HG03108 (cell line): Measurements from ENCODE around the gene CCDC106.
A peak's percentile ranks its signal among the peaks of the same experiment; 100 is the strongest.

ENCODE experiments used
- ATAC-seq: cut with Tn5 transposase; IDR thresholded peaks from one replicate; pipeline ENCODE4 v1.9.1; 2021; ENCODE audit warnings: moderate library complexity; ENCODE audit not compliant: unreplicated experiment

The CCDC106 gene

DNA sequence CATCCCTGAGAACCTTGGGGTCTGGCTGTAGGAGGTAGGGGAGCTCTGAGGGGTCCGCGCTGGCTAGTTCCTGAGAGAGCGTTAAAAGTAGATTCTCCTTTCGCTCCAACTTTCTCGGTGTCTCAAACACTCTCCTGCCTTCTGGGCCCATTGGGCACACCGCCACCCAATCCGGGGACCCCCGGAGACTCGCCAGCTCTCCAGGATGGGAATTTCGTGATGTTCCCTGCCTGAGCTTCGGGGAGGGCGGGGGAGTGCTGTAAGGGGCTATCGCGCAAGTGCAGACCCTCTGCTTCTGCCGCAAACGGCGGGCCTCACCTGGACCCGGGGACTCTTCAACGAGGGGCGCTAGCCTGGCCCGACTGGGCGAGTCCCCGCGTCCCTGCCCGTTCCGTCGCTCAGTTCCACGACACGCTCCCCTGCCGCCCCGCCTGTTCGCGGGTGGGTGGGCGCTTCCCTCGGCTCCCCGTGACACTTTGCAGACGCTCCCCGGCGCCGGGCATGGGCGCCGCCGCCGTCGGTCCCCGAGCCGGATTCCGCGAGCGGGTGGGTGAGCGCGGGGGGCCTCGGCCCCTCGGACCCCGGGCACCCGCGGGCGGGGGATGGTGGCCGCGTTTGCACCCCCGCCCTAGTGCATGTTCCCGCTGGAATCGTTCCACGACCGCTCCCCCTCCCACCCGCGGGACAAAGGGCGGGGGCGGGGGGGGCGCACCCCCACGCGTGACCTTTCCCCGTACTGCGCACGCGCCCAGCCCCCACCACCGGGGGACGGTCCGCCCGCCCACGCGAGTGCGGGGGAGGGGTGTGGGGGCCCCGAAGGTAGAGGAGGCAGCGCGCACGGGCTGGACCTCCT is at the start of gene CCDC106:
TSS of gene CCDC106 (plus strand) at position 481 of the 853 bp plus-strand sequence. CDS start 835 bp downstream, outside the sequence.
- no peak for ATAC-seq

DNA sequence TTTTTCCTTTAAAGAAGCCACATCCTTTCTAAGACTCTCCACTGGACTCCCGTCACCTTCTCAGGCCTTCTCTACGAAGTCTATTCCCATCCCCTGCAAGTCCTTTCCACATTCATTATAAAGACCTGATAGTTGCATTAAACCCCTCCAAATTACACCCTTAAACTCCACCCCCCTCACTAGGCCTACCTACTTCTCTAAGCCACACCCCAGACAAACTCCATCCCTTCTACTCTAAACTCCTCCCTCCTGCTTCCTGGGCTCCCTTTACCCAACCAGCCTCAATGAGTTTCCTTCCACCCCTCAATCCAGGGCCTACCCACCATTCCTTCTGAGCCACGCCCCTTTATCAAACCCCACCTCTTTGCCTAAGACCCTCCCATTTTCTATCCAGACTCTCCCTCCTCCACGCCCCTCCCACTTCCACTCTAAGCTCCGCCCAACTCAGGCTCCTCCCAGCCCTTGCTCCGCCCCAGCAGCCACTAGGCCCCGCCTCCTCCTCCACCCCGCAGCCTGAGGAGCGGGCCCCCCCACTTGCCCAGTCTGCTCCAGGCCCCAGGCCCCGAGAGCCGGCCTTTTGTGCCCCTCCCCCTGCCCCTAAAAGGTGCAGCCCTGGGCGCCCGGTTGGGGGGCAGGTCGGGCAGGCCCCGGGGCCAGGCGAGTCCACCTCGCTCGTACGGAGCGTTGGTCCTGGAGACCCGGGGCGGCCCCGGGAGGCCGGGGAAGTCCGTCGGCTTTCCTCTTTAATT is 49.1 kb upstream of the CCDC106 start:
- peak; percentile 35 for ATAC-seq

DNA sequence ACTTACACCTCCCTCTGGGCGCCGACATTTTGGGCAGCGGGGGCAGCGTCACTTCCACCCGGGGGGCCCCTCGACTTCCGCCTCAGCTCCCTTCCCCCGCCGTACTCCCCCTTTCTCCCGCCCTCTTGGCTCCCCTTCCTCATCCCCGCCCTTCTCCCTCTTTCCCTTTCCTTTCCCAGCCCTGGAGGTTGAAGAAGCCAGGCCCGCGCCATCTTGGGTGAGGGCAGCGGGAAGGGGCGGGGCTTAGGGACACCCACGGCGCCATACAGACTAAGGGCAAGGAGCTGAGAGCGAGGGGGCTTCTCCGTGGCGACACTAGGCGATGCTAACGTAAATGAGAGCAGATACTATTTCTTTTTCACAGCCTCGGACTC is 48.6 kb upstream of the CCDC106 start, which contains the start of gene FIZ1:
TSS of gene FIZ1 (minus strand) at position 50 of the 374 bp plus-strand sequence. CDS start 1,652 bp downstream, outside the sequence.
- peak; percentile 47 for ATAC-seq

DNA sequence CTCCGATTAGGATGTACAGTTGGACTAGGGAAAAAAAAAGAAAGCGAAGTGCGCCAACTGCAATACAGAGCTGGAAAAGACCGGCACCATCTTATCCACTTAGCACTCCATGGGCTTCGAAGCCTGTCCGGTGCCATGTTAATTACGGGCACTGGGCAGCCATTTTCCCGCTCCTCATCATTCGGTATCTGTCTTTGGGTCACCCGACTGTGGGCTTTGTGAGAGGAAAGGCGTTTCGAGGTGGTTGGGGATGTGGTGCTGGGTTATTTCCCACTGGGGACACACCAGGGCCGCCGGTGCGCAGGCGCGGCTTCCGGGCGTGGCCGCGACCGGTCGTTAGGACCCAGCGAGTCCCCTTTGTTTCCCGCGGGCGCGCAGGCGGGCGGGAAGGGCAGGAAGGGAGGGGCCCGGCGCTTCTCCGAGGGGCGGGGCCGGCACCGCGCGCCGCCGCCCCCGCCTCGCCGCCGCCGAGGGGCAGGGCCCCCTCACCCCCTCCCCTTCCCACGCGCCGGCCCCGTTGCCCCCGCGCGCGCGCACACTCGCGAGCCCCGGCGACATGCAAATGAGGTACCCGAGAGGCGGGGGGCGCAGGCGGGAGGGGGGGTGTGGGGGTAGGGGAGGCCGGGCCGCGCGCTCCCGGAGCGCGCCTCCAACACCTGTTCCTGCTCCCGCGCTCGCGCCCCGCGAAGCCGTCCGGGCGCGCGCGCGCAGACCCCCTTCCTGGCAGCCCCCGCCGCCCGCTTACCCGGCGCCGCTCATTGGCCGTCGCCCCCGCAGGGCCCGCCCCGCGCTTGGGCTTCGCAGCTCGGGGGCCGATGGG is 48.0 kb upstream of the CCDC106 start, which contains the start of gene ZNF524:
TSS of gene ZNF524 (plus strand) at position 447 of the 820 bp plus-strand sequence. CDS start 1,825 bp downstream, outside the sequence.
- peak; percentile 36 for ATAC-seq

DNA sequence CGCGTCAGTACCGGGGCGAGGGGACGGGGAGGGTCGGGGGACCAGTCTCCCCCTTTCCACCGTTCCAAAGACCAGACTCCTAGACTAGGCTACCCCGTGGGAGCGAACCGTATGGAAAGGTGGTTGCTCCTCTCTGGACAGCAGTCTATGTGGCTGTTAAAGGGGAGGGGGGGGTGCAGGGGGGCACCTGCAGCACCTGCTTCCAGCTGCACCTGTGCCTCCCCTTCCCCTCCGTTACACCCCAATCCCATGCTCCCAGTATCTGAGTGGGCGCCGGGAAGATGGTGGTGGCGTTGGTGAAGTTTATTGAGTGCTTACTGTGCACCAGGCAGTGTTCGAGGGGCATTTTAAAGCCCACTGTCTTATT is 47.4 kb upstream of the CCDC106 start:
- no peak for ATAC-seq

DNA sequence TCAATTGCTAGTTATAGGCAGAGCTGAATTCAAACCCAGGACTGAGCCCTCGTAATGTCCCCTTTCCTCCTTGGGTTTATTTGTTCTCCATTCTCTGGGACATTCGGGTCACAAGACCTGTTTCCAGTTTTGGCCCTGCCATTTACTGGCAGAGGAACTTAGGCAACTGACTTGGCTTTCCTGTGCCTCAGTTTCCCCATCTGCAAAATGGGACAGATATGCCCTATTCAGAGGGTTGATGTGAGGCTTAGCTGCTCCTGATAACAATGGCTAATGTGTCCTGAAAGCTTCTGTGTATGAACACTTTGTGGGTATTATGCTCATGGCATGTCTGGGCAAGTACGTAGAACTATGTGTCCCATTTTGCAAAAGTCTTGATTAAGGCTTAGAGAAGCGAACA is 46.9 kb upstream of the CCDC106 start:
- ATAC-seq, result no peak

DNA sequence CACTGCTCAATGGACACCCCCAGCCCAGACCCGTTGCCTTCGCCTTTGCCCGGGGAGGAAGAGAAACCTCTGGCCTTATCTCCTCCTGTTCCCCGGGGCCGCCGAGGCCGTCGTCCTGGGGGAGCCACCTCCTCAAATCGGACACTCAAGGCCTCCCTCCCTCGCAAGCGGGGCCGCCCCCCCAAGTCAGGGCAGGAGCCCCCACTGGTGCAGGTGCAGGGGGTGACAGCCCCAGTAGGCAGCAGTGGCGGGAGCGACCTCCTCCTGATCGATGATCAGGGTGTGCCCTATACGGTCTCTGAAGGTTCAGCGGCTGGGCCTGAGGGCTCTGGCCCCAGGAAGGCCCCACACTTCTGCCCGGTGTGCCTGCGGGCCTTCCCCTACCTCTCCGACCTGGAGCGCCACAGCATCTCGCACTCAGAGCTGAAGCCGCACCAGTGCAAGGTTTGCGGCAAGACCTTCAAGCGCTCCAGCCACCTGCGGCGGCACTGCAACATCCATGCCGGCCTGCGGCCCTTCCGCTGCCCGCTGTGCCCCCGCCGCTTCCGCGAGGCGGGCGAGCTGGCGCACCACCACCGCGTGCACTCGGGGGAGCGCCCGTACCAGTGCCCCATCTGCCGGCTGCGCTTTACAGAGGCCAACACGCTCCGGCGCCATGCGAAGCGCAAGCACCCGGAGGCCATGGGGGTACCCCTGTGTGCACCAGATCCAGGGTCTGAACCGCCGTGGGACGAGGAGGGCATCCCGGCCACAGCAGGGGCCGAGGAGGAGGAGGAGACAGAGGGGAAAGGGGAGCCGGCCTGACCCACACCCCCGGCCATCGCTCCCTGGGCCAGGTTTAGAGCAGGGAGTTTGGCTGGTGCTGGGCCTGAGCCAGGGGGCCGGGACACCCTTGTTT is 45.7 kb upstream of the CCDC106 start:
- ATAC-seq, result no peak

DNA sequence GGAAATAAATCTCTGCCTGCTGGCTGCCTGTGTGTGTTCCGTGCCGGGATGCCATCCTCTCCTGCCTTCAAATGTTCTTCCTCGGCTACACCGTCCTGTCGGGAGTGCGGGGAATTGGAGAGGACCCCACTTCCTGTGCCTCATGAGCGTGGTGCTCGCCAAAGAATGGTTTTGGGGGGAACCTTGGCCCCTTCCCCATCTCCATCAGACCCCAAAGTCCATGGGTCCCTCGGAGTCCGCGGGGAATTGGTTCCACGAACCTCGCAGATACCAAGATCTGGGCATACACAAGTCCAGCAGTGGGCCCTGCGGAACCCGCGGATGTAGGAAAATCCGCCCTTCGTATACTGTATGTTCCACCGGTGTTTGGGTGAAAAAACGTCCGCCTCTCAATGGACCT is 44.9 kb upstream of the CCDC106 start:
- no peak for ATAC-seq

DNA sequence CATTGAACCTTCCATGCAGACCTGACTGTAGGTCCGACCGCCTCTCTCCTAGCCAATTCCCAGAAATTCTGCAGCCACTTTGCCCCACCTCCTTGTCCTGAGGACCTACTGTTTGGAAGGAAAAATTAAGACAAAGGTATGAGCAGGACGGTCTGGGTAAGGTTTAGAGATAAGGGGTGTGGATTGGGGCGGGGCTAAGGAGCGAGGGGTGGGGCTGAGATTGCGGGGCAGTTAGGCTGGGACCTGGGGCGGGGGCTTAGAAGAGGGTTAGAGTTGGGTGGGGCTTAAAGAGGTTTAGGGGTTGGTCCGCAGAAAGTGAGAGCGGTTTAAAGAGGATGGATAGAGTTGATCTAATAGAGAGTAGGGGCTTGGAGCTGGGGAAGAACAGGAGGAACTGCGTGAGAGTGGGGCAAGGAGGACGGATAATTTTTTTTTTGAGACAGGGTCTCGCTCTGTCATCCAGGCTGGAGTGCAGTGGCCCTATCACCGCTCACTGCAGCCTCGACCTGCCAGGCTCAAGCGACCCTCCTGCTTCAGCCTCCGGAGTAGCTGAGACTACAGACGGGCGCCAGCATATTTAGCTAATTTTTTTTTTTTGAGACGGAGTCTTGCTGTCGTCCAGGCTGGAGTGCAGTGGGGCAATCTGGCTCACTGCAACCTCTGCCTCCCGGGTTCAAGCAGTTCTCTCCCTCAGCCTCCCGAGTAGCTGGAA is 44.3 kb upstream of the CCDC106 start:
- no peak for ATAC-seq

DNA sequence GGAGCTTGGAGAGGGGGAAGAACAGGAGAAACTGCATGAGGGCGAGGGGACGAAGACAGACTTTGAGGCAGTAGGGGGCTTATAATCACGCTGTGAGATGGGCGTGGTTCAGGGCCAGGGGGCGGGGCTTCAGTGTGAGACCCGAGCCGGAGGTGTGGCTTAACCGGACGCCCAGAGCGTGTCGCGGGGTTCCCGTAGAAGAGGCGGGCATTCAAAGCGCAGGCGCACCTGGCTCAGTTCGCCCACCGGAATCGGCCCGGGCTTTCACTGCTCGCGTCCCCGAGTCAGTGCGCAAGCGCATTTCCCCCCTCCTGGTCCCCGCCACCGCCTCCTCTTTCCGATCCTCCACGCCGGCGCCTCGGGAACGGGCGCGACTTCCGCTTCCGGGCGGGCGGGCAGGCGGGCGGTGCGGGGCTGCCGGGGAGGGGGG is 42.8 kb upstream of the CCDC106 start:
- ATAC-seq, result peak; percentile 62

DNA sequence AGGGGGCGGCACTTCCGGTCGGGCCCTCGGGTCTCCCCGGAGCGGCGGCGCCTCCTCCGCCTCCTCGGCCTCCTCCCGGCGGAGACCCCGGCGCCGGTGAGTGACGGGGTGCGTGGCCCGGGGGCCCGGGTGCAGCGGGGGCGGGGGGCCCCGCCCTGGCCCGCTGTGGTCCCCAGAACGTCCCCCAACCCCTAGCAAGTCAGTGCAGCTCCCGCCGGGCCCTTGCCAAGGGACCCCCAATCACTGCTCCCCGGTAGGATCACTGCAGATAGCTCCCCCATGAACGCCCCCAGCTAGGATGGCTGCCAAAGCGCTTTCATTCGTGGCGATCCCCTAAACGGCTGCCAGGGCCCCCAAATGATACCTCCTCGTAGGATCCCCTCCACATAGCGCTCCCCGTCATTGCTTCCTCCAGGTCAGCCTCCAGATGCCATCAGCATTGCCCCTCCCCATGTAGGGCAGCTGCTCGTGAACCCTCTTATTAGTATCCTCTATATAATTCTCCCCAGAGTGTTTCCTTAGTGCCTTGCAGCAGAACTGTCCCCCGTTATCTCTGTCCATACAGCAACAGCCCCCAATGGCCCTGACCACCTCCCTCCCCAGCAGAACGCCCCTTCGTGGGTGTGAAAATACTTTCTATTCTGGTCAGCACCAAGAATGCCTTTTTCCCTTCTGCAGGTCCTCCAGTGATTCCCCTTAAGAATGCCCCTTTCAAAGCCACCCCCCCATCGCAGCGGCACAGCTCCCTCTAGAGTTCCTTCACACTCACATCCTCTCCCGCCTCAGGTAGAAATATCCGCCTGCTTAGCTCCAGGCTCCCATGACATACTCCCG is 42.2 kb upstream of the CCDC106 start, which contains the start of gene ZNF865:
TSS of gene ZNF865 (plus strand) at position 11 of the 834 bp plus-strand sequence. CDS start 7,972 bp downstream, outside the sequence.
- no peak for ATAC-seq

DNA sequence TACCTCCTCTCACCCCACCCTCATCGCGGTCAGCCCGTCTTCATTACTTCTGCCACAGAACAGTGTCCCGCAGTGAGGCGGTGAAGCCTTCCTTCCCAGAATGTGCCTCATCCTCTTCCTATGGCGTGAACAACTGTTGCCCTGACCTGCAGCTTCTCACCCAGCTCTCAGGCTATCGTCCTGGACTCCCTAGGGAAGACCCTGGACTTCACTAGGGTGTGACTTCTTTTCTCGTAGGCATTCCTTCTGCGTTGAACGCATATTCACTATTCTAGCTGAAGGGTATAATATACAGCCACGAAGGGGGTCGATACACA is 41.6 kb upstream of the CCDC106 start:
- no peak for ATAC-seq

DNA sequence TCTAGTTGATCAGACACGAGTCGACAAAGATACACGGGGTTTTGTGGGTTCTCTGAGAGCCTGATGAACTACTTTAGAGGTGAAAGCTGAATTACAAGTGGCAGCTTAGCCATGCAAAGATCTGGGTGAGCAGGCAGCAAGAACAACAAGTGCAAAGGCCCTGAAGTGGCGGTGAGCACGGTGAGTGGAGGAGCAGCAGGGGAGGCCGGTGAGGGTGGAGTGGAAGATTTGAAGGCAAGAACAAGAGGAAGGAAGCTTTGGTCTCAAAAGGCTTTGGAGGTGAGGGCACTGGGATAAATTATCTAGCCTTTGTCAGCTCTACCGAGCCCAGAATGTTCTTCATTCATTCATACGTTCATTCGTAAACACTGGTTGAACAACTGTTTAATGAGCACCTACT is 41.2 kb upstream of the CCDC106 start:
- no peak for ATAC-seq

DNA sequence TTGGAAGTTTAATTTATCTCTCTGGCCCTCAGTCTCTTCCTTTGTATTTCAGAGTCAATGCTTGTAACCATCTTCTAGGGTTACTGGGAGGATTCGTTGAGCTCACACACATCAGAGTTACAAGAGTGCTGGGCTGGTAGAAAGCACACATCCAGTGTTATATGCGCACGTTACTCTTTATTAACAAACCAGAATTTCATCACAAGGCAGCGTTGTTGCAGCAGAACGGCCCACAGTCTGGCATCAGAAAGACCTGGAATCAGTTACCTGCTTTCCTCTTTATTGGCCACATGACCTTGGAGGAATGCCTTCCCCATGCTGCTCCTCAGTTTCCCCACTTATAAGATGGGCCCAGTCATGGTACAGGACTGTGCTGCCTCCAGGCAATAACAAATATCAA is 38.7 kb upstream of the CCDC106 start:
- no peak for ATAC-seq

DNA sequence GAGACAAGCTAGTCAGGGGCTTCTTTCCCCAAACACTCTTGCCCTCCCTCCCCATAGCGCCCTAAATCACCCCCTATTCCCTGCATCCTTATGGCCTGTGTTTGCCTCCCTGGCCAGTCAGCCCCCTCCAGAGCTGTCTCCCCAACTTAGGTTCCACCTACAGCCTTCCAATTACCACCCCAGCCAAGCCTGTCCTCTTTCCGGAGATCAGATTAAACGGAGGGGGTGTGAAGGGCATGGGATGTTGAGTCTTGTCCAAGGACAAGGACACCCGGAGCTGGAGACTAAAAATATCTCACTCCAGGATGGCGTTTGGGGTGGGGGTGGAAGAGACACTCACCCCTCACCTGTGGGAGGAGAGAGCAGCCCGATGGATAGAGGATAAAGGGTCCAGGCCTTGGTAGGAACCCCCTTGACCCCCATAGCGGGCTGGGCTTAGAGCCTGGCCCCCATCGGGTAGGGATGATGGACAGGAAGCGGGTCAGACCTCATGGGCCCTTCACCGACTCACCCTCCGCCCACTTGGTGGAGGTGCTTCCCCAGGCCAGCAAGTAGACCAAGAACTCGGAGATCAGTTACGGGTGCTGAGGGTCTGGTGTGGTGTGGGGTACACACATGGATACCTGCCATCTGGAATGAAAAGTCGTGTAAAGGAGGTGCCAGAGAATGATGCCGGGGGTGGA is 36.6 kb upstream of the CCDC106 start:
- ATAC-seq, result no peak

DNA sequence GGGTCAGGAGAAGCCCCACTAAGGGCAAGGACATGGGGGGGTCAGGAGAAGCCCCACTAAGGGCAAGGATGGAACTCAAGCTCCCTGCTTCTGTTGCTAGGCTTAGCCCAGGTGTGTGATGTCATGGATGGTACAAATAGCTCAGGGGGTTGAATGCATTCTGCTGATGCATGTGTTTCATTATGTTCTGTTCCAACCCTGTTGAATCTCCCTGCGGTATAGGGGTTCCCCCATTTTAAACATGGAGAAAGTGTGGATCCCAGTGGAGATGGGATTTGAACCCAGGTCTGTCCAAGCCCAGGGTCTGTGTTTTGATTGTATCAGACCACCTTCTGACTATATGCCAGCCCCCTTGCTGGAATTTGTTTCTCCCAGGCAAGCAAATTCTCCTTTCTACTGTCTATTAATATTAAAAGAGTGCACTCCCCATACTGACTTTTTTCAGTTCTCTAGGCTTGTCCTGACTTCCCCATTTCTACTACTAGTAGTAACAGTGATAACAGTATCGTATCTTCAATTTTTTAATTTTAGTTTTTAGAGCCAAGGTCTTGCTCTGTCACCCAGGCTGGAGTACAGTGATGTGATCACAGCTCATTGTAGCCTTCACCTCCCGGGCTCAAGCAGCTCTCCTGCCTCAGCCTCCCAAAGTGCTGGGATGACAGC is 35.9 kb upstream of the CCDC106 start:
- ATAC-seq, result no peak

DNA sequence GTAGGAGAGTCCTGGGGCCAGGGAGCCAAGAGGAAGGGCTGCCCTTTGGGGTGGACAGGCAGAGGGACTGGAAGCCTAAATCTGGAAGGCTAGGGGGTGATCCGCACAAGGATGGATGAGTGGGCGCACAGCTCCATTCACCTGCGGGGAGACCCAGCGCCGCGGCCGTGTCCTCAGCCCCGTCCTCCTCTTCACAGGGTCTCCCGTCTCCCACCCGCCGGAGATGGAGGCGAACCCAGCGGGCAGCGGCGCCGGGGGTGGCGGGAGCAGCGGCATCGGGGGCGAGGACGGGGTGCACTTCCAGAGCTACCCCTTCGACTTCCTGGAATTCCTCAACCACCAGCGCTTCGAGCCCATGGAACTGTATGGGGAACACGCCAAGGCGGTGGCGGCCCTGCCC is 34.6 kb upstream of the CCDC106 start:
- no peak for ATAC-seq
